ENCODE results near the gene THY1.

The THY1 gene

GRCh38 chr11:119374632-119375336 lies 48.2 kb downstream of the THY1 start:
- no peak overlapping the region for H3K4me3 ChIP-seq (ENCODE audit: low read depth, low read length)
- TF ChIP-seq CTCF (IDR thresholded peaks at IDR 0.05; ENCODE audit: low read depth, low read length, missing control alignments): no peak
- no peaks in the 10 kb centered on the region for H3K27me3 ChIP-seq (replicated peaks)
- no peak for DNase-seq
- no peaks in the 10 kb centered on the region for H3K36me3 ChIP-seq (replicated peaks)
- H3K27ac ChIP-seq: no peak overlapping the region
- in situ Hi-C loops (cut with HindIII; ENCODE audit: low pct_ligation_motif_present, low sequenced_read_pairs): no loop called here

GRCh38 chr11:119373921-119374631 lies 48.9 kb downstream of the THY1 start:
- H3K36me3 ChIP-seq (replicated peaks): no peaks in the 10 kb centered on the region
- no peaks in the 10 kb centered on the region for H3K27me3 ChIP-seq (replicated peaks)
- TF ChIP-seq CTCF (IDR thresholded peaks at IDR 0.05; ENCODE audit: low read depth, low read length, missing control alignments): peak; percentile 95
- no peak overlapping the region for H3K4me3 ChIP-seq (ENCODE audit: low read depth, low read length)
- in situ Hi-C loops (cut with HindIII; ENCODE audit: low pct_ligation_motif_present, low sequenced_read_pairs): no loop called here
- DNase-seq: peak; percentile 75
- H3K27ac ChIP-seq: no peak overlapping the region

GRCh38 chr11:119373059-119373920 lies 49.7 kb downstream of the THY1 start:
- H3K36me3 ChIP-seq (replicated peaks): no peaks in the 10 kb centered on the region
- DNase-seq: no peak
- in situ Hi-C loops (cut with HindIII; ENCODE audit: low pct_ligation_motif_present, low sequenced_read_pairs): no loop called here
- TF ChIP-seq CTCF (IDR thresholded peaks at IDR 0.05; ENCODE audit: low read depth, low read length, missing control alignments): no peak
- H3K27ac ChIP-seq: no peak overlapping the region
- peaks cover 4% of the 10 kb centered on the region for H3K27me3 ChIP-seq (replicated peaks)
- H3K4me3 ChIP-seq (ENCODE audit: low read depth, low read length): no peak overlapping the region

GRCh38 chr11:119372260-119373058 lies 50.5 kb downstream of the THY1 start:
- in situ Hi-C loops (cut with HindIII; ENCODE audit: low pct_ligation_motif_present, low sequenced_read_pairs): no loop called here
- peaks cover 8% of the 10 kb centered on the region for H3K27me3 ChIP-seq (replicated peaks)
- TF ChIP-seq CTCF (IDR thresholded peaks at IDR 0.05; ENCODE audit: low read depth, low read length, missing control alignments): no peak
- H3K4me3 ChIP-seq (ENCODE audit: low read depth, low read length): no peak overlapping the region
- H3K36me3 ChIP-seq (replicated peaks): no peaks in the 10 kb centered on the region
- H3K27ac ChIP-seq: no peak overlapping the region
- no peak for DNase-seq

- Histone ChIP-seq H3K4me3 (ENCODE audit: low read depth, low read length) (no peak overlapping the region), H3K27me3 (replicated peaks) (peaks cover 10% of the 10 kb centered on the region), H3K36me3 (replicated peaks) (no peaks in the 10 kb centered on the region), H3K27ac (no peak overlapping the region)
- TF ChIP-seq CTCF (IDR thresholded peaks at IDR 0.05; ENCODE audit: low read depth, low read length, missing control alignments): peak; percentile 39
- no peak for DNase-seq
- in situ Hi-C loops (cut with HindIII; ENCODE audit: low pct_ligation_motif_present, low sequenced_read_pairs): no loop called here
Measured at GRCh38 chr11:119371778-119372182, 51.2 kb downstream of the THY1 start.
